Activated naive CD4-positive, alpha-beta T cell treated with anti-CD3 and anti-CD28 coated beads for 36 hours (primary cell): ENCODE data around the gene DHRS12. TPM values are rescaled to one million over a fixed set of nuclear protein-coding genes. Genes with fewer than 3 reads are reported as not detected.

ENCODE experiments used
- CTCF ChIA-PET: fragments of 350-600 bp; sonication (Branson Sonifier 250); formaldehyde crosslinking; loops from one replicate; lab custom pipeline; 2021; ENCODE audit warnings: antibody characterized with exemption; lab: Charles Lee
- DNase-seq: peaks from one replicate; pipeline ENCODE4 v3.0.0-alpha.2; 2020
- H3K27ac Mint-ChIP-seq: one replicate; pipeline ENCODE4 v1.8.0; 2021; ENCODE audit warnings: mild to moderate bottlenecking, mixed read lengths
- H3K27me3 Mint-ChIP-seq: one replicate; pipeline ENCODE4 v1.8.0; 2021; ENCODE audit warnings: low read depth, mixed read lengths
- H3K36me3 Mint-ChIP-seq: one replicate; pipeline ENCODE4 v1.8.0; 2021; ENCODE audit warnings: low read depth, mixed read lengths
- H3K4me1 Mint-ChIP-seq: one replicate; pipeline ENCODE4 v1.8.0; 2021; ENCODE audit warnings: low read depth, mixed read lengths
- H3K4me3 Mint-ChIP-seq: one replicate; pipeline ENCODE4 v1.8.0; 2021; ENCODE audit warnings: mild to moderate bottlenecking, moderate library complexity, mixed read lengths
- H3K9me3 Mint-ChIP-seq: one replicate; pipeline ENCODE4 v1.8.0; 2021; ENCODE audit warnings: mixed read lengths
- intact Hi-C: fragments of 100-400 bp; cut with micrococcal nuclease; formaldehyde crosslinking; loops from one replicate; pipeline ENCODE4 v1.15.1; 2023
- total RNA-seq, 2 experiments: library from RNA; stranded (reverse); gene quantifications; one replicate each; pipeline ENCODE4 v1.2.3, GENCODE V29; 2021

The DHRS12 gene
- total RNA-seq, 2 experiments from 2014 or later, result 4.1 to 4.9 TPM

DNA sequence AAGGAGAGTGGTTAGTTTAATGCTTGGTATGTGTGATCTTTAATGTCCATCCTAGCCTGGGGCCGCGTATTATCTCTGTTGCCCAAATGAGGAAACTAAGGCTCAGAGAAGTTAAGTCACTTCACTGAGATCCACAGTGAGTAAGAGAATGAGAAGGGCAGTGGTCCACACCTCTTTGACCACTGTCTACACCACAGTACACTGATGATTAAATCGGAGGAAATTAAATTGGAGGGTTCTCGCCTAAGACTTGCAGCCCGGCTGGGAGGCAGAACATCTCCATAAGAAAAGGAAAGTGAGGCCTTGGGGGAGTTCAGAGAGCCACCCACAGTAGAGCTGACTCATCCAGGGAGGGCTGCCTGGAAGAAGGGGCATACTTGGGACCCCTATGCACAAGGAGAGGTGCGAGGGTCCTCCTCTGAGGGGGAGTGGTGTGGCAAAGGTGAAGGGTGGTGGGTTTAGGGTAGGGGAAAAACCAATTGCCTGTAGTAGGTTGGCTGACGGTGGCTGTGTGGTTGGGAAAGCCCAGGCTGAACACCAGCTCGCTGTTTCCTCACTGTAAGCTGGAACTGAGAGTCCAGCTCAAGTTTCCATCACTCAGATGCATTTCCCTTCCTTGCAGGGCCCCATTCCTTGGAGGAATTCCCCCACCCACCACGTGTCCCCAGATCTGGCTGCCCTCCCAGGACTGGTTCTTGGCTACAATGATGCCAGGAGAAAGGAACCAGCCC is 15.0 kb upstream of the DHRS12 start:
- no peaks in the 10 kb centered on the region for H3K36me3 Mint-ChIP-seq
- peak; percentile 83 for DNase-seq
- peak overlapping the region; percentile 98 for H3K27ac Mint-ChIP-seq
- peaks cover 95% of the 10 kb centered on the region for H3K4me1 Mint-ChIP-seq
- H3K9me3 Mint-ChIP-seq, result no peaks in the 10 kb centered on the region
- no peaks in the 10 kb centered on the region for H3K27me3 Mint-ChIP-seq
- CTCF ChIA-PET, result interaction anchor here (0.9 to 7.0 kb wide), 6 partner anchors 9 to 19 kb away, joined by 3 to 66 read pairs (median 4); no protein-coding TSS in a partner anchor
- H3K4me3 Mint-ChIP-seq, result peak overlapping the region; percentile 51
- intact Hi-C loops, result loop anchor here (1.0 kb wide), 2 partner anchors 8 to 13 kb away; no protein-coding TSS in a partner anchor

DNA sequence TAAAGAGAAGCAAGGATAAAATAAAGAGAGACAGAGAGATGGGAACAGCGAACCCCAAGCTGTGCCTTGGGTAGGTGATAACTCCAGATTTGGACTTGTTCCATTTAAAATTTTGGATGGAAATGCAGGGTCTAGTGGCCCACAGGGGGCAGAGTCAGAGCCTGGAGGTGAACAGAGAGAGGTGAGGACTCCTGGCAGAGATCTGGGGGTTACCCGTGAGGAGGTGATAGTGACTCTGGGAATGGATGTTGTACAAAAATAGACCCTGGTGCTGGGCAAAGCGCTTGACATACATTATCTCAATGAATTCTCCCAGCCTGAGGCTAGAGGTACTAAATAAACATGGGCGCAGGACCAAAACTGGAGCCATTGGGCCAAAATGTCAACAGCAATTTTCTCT is 14.3 kb upstream of the DHRS12 start:
- Mint-ChIP-seq H3K36me3 (no peaks in the 10 kb centered on the region), H3K27me3 (no peaks in the 10 kb centered on the region), H3K9me3 (no peaks in the 10 kb centered on the region), H3K27ac (peak overlapping the region; percentile 98), H3K4me1 (peaks cover 96% of the 10 kb centered on the region), H3K4me3 (peak overlapping the region; percentile 51)
- intact Hi-C loops, result no loop called here
- DNase-seq, result peak; percentile 55
- CTCF ChIA-PET, result interaction anchor here (0.7 to 7.0 kb wide), 8 partner anchors 8 to 26 kb away, joined by 3 to 66 read pairs (median 4); no protein-coding TSS in a partner anchor

DNA sequence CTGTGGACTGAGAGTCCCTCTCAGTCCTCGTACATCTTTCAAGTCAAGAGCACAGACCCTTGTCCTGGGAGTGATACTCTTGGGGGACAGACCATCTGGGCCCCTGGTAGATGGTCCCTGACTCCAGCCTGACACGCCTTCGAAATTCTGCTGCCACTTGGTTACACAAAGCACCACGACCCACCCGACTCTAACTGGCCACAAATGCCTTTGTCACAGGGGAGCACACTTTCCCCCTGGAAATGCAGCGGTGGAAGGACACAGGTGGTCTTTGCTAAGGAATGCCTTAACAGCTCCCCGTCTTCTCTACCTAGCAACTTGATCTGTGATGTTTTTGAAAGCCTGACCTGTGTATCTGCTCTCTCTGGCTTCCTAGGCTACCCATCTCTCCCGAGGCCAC is 13.8 kb upstream of the DHRS12 start:
- CTCF ChIA-PET, result interaction anchor here (0.7 to 7.0 kb wide), 7 partner anchors 9 to 26 kb away, joined by 3 to 66 read pairs (median 4); no protein-coding TSS in a partner anchor

DNA sequence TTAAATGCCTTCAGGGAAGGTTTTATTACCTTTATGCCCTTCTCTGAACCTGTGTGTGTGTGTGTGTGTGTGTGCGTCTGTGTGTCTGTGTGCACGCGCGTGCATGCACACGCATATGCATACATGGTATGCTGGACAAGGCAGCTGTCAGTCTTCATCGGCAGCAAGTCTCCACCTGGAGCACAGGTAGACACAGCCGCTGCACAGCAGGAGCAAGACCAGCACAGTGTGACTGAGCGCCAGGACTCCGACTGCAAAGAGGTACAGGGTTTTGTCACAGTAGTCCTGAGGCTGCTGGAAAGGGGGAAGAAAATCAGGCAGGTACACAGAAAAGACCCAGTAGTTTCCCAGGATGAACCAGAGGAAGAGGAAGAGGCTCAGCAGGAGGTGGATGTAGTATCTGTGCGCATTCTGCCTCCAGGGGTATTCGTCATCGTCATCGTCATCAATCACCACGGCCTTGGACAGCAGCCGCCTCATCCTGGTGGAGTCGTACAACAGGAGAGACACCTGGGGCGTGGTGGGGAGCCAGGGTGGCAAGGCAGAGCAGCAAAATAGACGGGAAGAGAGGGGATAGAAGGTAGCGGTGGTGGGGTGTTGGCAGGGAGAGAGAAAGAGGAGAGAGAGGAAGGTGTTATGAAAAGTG is 12.8 kb upstream of the DHRS12 start:
- H3K4me1 Mint-ChIP-seq, result peaks cover 96% of the 10 kb centered on the region
- H3K9me3 Mint-ChIP-seq, result no peaks in the 10 kb centered on the region
- H3K27ac Mint-ChIP-seq, result peak overlapping the region; percentile 20
- intact Hi-C loops, result no loop called here
- H3K36me3 Mint-ChIP-seq, result peaks cover under 1% of the 10 kb centered on the region
- CTCF ChIA-PET, result interaction anchor here (0.9 to 5.0 kb wide), 12 partner anchors 11 to 344 kb away, joined by 3 to 176 read pairs (median 34); partner anchors contain the start of genes CCDC70, NEK5 and TMEM272
- no peaks in the 10 kb centered on the region for H3K27me3 Mint-ChIP-seq
- DNase-seq, result no peak
- no peak overlapping the region for H3K4me3 Mint-ChIP-seq

More for the DNA sequence above, 13.8 kb upstream of the DHRS12 start:
- Mint-ChIP-seq H3K9me3 (no peaks in the 10 kb centered on the region), H3K4me1 (peaks cover 95% of the 10 kb centered on the region), H3K36me3 (no peaks in the 10 kb centered on the region), H3K27ac (peak overlapping the region; percentile 98), H3K27me3 (no peaks in the 10 kb centered on the region), H3K4me3 (no peak overlapping the region)
- DNase-seq, result no peak
- intact Hi-C loops, result no loop called here

DNA sequence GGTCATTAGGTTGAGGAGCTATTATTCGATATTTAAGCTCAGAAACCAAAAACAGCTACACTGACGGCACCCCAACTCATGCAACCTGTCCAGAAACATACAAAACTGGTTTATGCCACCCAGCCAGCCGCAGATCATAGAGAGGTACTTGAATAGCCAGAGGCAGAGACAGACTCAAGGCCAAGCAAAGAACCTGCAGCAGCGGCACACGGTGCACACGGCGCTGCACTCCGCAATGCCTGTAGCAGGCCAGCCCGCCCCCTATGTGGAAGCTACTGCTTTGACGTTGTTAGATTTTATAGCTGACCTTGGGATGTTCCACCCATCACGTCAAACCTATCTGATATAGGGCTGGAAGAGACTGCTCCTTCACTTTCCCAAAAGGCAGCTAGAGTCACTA is 11.9 kb upstream of the DHRS12 start:
- no peak for DNase-seq
- peaks cover 93% of the 10 kb centered on the region for H3K4me1 Mint-ChIP-seq
- no peaks in the 10 kb centered on the region for H3K9me3 Mint-ChIP-seq
- peaks cover 3% of the 10 kb centered on the region for H3K36me3 Mint-ChIP-seq
- intact Hi-C loops, result loop anchor here (1.0 kb wide), 5 partner anchors 9 to 311 kb away; no protein-coding TSS in a partner anchor
- peak overlapping the region; percentile 87 for H3K27ac Mint-ChIP-seq
- no peak overlapping the region for H3K4me3 Mint-ChIP-seq
- CTCF ChIA-PET, result interaction anchor here (0.7 to 5.0 kb wide), 29 partner anchors 10 to 1759 kb away, joined by 3 to 176 read pairs (median 5); partner anchors contain the start of genes CCDC70, NEK5 and TMEM272
- H3K27me3 Mint-ChIP-seq, result no peaks in the 10 kb centered on the region

DNA sequence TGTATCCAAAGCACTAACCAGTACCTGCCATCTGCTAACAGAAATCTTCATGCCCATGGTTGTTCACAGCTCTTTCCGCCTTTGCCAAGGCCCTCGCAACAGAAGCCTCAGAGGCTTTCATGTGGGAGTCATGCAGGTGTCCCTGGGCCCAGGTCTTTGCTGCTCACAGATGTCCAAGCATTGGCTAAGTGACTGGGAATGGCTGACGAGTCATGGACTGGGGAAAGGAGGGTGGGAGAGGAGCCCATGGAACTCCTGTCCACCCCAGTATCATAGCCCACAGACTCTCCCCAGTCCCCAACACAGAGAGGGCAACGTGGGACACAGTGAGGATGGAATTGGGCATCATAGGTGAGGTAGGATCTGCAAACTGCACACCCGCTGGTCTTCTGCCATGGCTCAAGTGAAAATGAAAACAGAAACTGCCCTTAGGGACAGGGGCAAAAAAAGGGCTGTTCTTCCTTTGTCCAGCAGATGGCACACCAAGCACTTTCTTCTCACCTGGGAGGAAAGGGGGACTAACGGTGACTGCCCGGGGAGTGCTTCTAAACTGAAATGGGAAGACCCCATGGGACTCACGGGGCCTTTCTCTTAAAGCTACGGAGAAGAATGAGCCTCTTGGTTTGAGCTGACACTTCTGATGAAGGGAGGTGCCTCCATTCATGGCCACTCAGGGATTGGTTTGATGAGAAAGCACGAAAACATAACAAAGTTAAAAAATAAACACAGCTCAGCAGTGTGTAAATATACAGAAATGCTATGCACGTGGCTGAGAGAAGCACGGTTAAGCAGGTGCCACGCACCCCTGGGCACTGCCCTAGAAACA is 11.1 kb upstream of the DHRS12 start:
- Mint-ChIP-seq H3K4me3 (peak overlapping the region; percentile 62), H3K36me3 (peaks cover 3% of the 10 kb centered on the region), H3K4me1 (peaks cover 86% of the 10 kb centered on the region), H3K27me3 (no peaks in the 10 kb centered on the region), H3K9me3 (no peaks in the 10 kb centered on the region), H3K27ac (peak overlapping the region; percentile 87)
- CTCF ChIA-PET, result interaction anchor here (0.7 to 5.0 kb wide), 34 partner anchors 8 to 1758 kb away, joined by 3 to 176 read pairs (median 4); partner anchors contain the start of genes CCDC70, NEK5 and TMEM272
- DNase-seq, result peak; percentile 89
- intact Hi-C loops, result loop anchor here (1.0 kb wide), 5 partner anchors 10 to 312 kb away; no protein-coding TSS in a partner anchor

DNA sequence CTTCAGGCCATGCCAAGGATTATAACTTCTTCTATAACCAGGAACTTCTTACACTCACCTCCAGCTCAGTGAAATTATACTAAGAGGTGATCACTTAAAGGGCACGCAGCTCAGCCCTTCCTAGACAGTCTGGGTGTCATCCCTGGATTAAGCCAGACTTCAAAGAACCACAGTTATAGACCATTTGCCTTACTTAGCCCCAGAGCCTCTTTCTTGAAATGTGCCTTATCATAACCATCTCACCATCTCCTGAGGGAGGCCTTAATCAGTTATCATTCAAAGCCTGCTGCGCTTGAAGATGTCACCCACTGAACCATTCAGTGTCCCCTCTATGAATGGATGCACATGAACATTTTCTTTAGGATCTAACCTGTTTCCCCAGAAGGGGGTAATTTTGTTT is 10.1 kb upstream of the DHRS12 start:
- H3K36me3 Mint-ChIP-seq, result peaks cover 7% of the 10 kb centered on the region
- CTCF ChIA-PET, result interaction anchor here (0.6 to 5.0 kb wide), 21 partner anchors 8 to 671 kb away, joined by 3 to 176 read pairs (median 7); partner anchors contain the start of genes ALG11, NEK5 and TMEM272
- intact Hi-C loops, result no loop called here
- H3K27ac Mint-ChIP-seq, result peak overlapping the region; percentile 10
- H3K27me3 Mint-ChIP-seq, result no peaks in the 10 kb centered on the region
- H3K9me3 Mint-ChIP-seq, result no peaks in the 10 kb centered on the region
- no peak for DNase-seq
- peaks cover 79% of the 10 kb centered on the region for H3K4me1 Mint-ChIP-seq
- H3K4me3 Mint-ChIP-seq, result no peak overlapping the region

DNA sequence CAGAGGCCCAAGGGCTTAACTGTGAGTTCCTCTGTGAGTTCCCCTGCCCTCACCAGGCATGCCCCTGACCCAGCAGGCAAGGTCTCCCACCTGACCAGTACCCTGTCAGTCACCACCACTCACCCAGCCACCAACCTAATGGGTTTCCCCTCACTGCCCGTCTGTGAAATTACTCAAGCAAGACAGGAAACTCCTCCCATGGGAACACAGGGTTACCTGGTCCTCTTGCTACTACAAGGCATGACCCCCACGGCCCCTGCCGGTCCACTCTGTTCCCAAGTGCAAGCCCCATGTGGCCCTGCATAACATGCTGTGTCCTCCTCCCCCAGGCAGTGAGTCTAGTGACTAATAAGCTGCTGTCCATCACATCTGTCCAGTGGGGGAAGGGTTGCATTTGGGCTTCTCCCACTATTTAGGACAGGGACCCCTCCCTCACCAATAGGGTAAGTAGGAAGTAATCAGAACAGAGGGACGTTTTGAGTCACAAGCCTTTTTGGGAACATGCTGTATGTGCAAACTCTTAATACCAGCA is 8.0 kb upstream of the DHRS12 start:
- no peaks in the 10 kb centered on the region for H3K9me3 Mint-ChIP-seq
- intact Hi-C loops, result loop anchor here (1.0 kb wide), 1 partner anchor 8 kb away; the partner anchor contains the start of gene DHRS12
- DNase-seq, result peak; percentile 67
- peak overlapping the region; percentile 17 for H3K4me3 Mint-ChIP-seq
- no peaks in the 10 kb centered on the region for H3K27me3 Mint-ChIP-seq
- CTCF ChIA-PET, result interaction anchor here (1.0 to 5.0 kb wide), 8 partner anchors 15 to 687 kb away, joined by 3 to 176 read pairs (median 36); partner anchors contain the start of genes NEK5 and TMEM272
- H3K36me3 Mint-ChIP-seq, result peaks cover 12% of the 10 kb centered on the region
- H3K27ac Mint-ChIP-seq, result peak overlapping the region; percentile 68
- H3K4me1 Mint-ChIP-seq, result peaks cover 66% of the 10 kb centered on the region

DNA sequence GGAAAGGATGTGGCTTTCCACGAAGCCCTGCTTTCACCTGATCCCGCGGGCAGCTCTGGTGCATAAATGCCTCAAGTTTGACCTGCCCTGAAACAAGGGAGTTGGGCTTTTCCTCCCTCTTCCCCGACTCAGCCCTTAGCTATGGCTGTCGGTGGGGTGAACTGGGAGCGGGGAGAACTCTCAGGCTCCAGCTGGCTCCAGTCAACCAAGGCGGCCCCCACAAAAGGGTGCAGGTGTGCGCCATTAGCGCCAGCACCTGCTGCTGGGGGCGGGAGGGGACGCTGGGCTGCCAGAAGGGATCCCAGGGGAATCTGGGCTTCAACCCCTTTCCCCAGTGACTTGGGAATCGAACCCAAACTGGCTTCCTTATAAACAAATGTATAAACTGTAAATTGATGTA is 7.1 kb upstream of the DHRS12 start:
- H3K4me1 Mint-ChIP-seq, result peaks cover 65% of the 10 kb centered on the region
- no peaks in the 10 kb centered on the region for H3K27me3 Mint-ChIP-seq
- H3K36me3 Mint-ChIP-seq, result peaks cover 12% of the 10 kb centered on the region
- no peaks in the 10 kb centered on the region for H3K9me3 Mint-ChIP-seq
- CTCF ChIA-PET, result interaction anchor here (0.7 to 2.3 kb wide), 7 partner anchors 9 to 369 kb away, joined by 3 to 14 read pairs (median 4); no protein-coding TSS in a partner anchor
- peak overlapping the region; percentile 65 for H3K27ac Mint-ChIP-seq
- no peak overlapping the region for H3K4me3 Mint-ChIP-seq
- DNase-seq, result no peak
- intact Hi-C loops, result no loop called here

DNA sequence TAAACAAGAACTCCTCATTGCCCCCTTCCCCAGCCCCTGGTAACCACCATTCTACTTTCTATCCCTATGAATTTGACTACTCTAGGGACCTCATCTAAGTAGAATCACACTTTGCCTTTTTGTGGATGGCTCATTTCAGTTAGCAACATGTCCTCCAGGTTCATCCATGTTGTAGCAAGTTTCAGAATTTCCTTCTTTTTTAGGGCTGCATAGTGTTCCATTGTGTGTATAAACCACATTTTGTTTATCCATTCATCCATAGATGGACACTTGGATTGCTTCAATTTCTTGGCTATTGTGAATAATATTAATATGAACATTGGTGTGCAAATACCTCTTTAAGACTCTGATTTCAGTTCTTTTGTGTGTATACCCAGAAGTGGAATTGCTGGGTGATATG is 4.8 kb upstream of the DHRS12 start:
- H3K36me3 Mint-ChIP-seq, result peaks cover 17% of the 10 kb centered on the region
- no peak for DNase-seq
- H3K9me3 Mint-ChIP-seq, result no peaks in the 10 kb centered on the region
- H3K27me3 Mint-ChIP-seq, result no peaks in the 10 kb centered on the region
- H3K4me1 Mint-ChIP-seq, result peaks cover 60% of the 10 kb centered on the region
- intact Hi-C loops, result no loop called here
- no peak overlapping the region for H3K27ac Mint-ChIP-seq
- CTCF ChIA-PET, result interaction anchor here (1.0 to 2.6 kb wide), 2 partner anchors 23 to 36 kb away, joined by 3 to 16 read pairs; partner anchors contain the start of gene TMEM272
- H3K4me3 Mint-ChIP-seq, result no peak overlapping the region

DNA sequence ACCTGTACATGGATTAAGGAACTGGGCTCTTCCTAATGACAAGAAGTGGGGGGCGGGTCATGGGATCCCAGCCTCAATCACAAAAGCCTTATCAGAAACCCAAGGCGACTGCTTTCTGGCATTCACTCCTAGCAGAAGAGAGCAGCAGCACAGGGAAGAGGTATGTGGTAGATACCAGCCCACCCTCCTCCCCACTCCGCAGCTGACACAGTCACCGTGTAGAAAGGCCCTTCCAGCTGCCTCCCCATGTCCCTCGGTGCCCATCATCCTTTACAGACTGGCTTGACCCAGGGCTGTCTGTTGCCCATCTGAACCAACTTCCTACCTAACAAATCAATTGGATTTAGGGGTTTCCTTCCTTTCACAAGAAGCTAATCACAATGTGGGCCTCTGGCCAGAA is 3.1 kb upstream of the DHRS12 start:
- H3K27ac Mint-ChIP-seq, result no peak overlapping the region
- CTCF ChIA-PET, result interaction anchor here (1.8 to 3.4 kb wide), 4 partner anchors 8 to 25 kb away, joined by 6 to 44 read pairs (median 12); no protein-coding TSS in a partner anchor
- H3K4me3 Mint-ChIP-seq, result no peak overlapping the region
- H3K36me3 Mint-ChIP-seq, result peaks cover 17% of the 10 kb centered on the region
- DNase-seq, result no peak
- peaks cover 59% of the 10 kb centered on the region for H3K4me1 Mint-ChIP-seq
- H3K27me3 Mint-ChIP-seq, result no peaks in the 10 kb centered on the region
- intact Hi-C loops, result no loop called here
- H3K9me3 Mint-ChIP-seq, result no peaks in the 10 kb centered on the region
